CD4-positive, alpha-beta memory T cell (primary cell): ENCODE results near the gene RRM2. TPM values are rescaled to one million over a fixed set of nuclear protein-coding genes. Genes with fewer than 3 reads are reported as not detected.
A peak's percentile ranks its signal among the peaks of the same experiment; 100 is the strongest.

Experiments
- CTCF ChIA-PET: fragments of 350-600 bp; sonication (Branson Sonifier 250); formaldehyde crosslinking; loops from one replicate; lab custom pipeline; 2021; ENCODE audit warnings: inconsistent platforms; ENCODE audit not compliant: partially characterized antibody; lab: Charles Lee
- POLR2A ChIA-PET: fragments of 350-600 bp; sonication (Branson Sonifier 250); formaldehyde crosslinking; loops from one replicate; lab custom pipeline; 2021; ENCODE audit not compliant: partially characterized antibody; lab: Charles Lee
- DNase-seq, 5 donors: peaks; one replicate each; pipeline versions ENCODE4 v3.0.0 to v3.0.0-alpha.2; 2020 to 2022; ENCODE audit warnings: mixed read lengths in 1 of 5
- H3K27ac ChIP-seq: one replicate; pipeline ENCODE4 v1.7.0; 2013; ENCODE audit warnings: low read depth, low read length
- H3K27me3 ChIP-seq: 2 replicates; pipeline ENCODE4 v1.7.0; 2013; ENCODE audit warnings: mild to moderate bottlenecking, low read length, moderate library complexity; ENCODE audit not compliant: insufficient read depth
- H3K36me3 ChIP-seq: 2 replicates; pipeline ENCODE4 v1.7.0; 2013; ENCODE audit warnings: mild to moderate bottlenecking, low read length, moderate library complexity; ENCODE audit not compliant: insufficient read depth
- H3K4me1 ChIP-seq: 2 replicates; pipeline ENCODE4 v1.7.0; 2013; ENCODE audit warnings: mild to moderate bottlenecking, low read length, moderate library complexity; ENCODE audit not compliant: insufficient read depth
- H3K4me3 ChIP-seq, 2 donors: one replicate each; pipeline ENCODE4 v1.7.0; 2013; ENCODE audit warnings: low read length in 2 of 2, mild to moderate bottlenecking in 1 of 2
- H3K9me3 ChIP-seq, 2 donors: one replicate each; pipeline ENCODE4 v1.7.0; 2013; ENCODE audit warnings: low read length in 2 of 2, control low read depth in 1 of 2; ENCODE audit not compliant: control insufficient read depth in 1 of 2
- H3K27ac Mint-ChIP-seq, 7 donors: one replicate each; pipeline ENCODE4 v1.8.0; 2020 to 2021; ENCODE audit warnings: mixed read lengths in 7 of 7, mild to moderate bottlenecking in 6 of 7, inconsistent platforms in 3 of 7, moderate library complexity in 3 of 7
- H3K27me3 Mint-ChIP-seq, 2 donors: one replicate each; pipeline ENCODE4 v1.8.0; 2020 to 2021; ENCODE audit warnings: mixed read lengths in 2 of 2
- H3K36me3 Mint-ChIP-seq, 2 donors: one replicate each; pipeline ENCODE4 v1.8.0; 2020 to 2021; ENCODE audit warnings: mixed read lengths in 2 of 2, inconsistent platforms in 1 of 2, mild to moderate bottlenecking in 1 of 2
- H3K4me1 Mint-ChIP-seq, 4 donors: one replicate each; pipeline ENCODE4 v1.8.0; 2020 to 2021; ENCODE audit warnings: mixed read lengths in 4 of 4, mild to moderate bottlenecking in 1 of 4
- H3K4me3 Mint-ChIP-seq, 8 donors: one replicate each; pipeline ENCODE4 v1.8.0; 2020 to 2021; ENCODE audit warnings: mixed read lengths in 8 of 8, mild to moderate bottlenecking in 7 of 8, moderate library complexity in 6 of 8, inconsistent platforms in 3 of 8
- H3K9me3 Mint-ChIP-seq, 8 donors: one replicate each; pipeline ENCODE4 v1.8.0; 2020 to 2021; ENCODE audit warnings: mixed read lengths in 8 of 8, mild to moderate bottlenecking in 5 of 8, inconsistent platforms in 3 of 8, moderate library complexity in 1 of 8
- intact Hi-C: fragments of 100-400 bp; cut with micrococcal nuclease; formaldehyde crosslinking; loops from one replicate; pipeline ENCODE4 v1.15.1; 2023
- polyA plus RNA-seq, 2 donors: library from polyadenylated mRNA; unstranded; fragments of 300-500 nt; fragmentation: Illumina TruSeq; gene quantifications; one replicate each; pipeline ENCODE4 v1.2.3, GENCODE V29; 2021
- total RNA-seq, 2 experiments: library from RNA; stranded (reverse); gene quantifications; one replicate each; pipeline ENCODE4 v1.2.3, GENCODE V29; 2021

Gene RRM2
- total and polyA plus RNA-seq, 4 experiments from 2014 or later: 0.42 to 0.77 (median 0.48) TPM; not detected in 1

- Mint-ChIP-seq H3K4me1 (peaks cover 4 to 13% (median 9%) of the 10 kb centered on the region in 4 donors), H3K27ac (peak overlapping the region in 1 of 7 donors; percentile 65), H3K4me3 (no peak overlapping the region), H3K9me3 (no peaks in the 10 kb centered on the region), H3K27me3 (no peaks in the 10 kb centered on the region), H3K36me3 (no peaks in the 10 kb centered on the region)
- POLR2A ChIA-PET: no interaction called here
- no peak overlapping the region for H3K27ac ChIP-seq
- no peak for DNase-seq
- no peaks in the 10 kb centered on the region for H3K9me3 ChIP-seq
- peaks cover 7% of the 10 kb centered on the region for H3K4me1 ChIP-seq
- intact Hi-C loops: no loop called here
- no peaks in the 10 kb centered on the region for H3K27me3 ChIP-seq
- H3K36me3 ChIP-seq: no peaks in the 10 kb centered on the region
- CTCF ChIA-PET: interaction anchor here (1.0 to 4.5 kb wide), 2 partner anchors 17 to 33 kb away, joined by 4 to 19 read pairs; no protein-coding TSS in a partner anchor
- no peak overlapping the region for H3K4me3 ChIP-seq
Measured at GRCh38 chr2:10158681-10159080, 36.1 kb downstream of the RRM2 start.

- Histone ChIP-seq H3K4me1 (peaks cover 7% of the 10 kb centered on the region), H3K36me3 (no peaks in the 10 kb centered on the region), H3K27ac (no peak overlapping the region), H3K9me3 (no peaks in the 10 kb centered on the region), H3K27me3 (no peaks in the 10 kb centered on the region), H3K4me3 (no peak overlapping the region)
- H3K4me1 Mint-ChIP-seq: peaks cover 8 to 17% (median 13%) of the 10 kb centered on the region in 4 donors
- H3K9me3 Mint-ChIP-seq: no peaks in the 10 kb centered on the region
- intact Hi-C loops: no loop called here
- ChIA-PET POLR2A (interaction anchor here (0.6 kb wide), 1 partner anchor 11 kb away, joined by 3 read pairs; no protein-coding TSS in a partner anchor), CTCF (interaction anchor here (4.5 kb wide), 1 partner anchor 18 kb away, joined by 19 read pairs; no protein-coding TSS in a partner anchor)
- no peaks in the 10 kb centered on the region for H3K27me3 Mint-ChIP-seq
- H3K36me3 Mint-ChIP-seq: no peaks in the 10 kb centered on the region
- no peak for DNase-seq
- peak overlapping the region in 3 of 7 donors; percentile 24 to 77 (median 61) for H3K27ac Mint-ChIP-seq
- H3K4me3 Mint-ChIP-seq: peak overlapping the region in 1 of 8 donors; percentile 41
Measured at GRCh38 chr2:10159086-10159485, 36.5 kb downstream of the RRM2 start.

GRCh38 chr2:10159581-10160131 lies 37.1 kb downstream of the RRM2 start:
- Histone ChIP-seq H3K36me3 (no peaks in the 10 kb centered on the region), H3K9me3 (no peaks in the 10 kb centered on the region), H3K4me1 (peaks cover 7% of the 10 kb centered on the region), H3K27me3 (no peaks in the 10 kb centered on the region), H3K27ac (no peak overlapping the region), H3K4me3 (no peak overlapping the region)
- H3K27me3 Mint-ChIP-seq: no peaks in the 10 kb centered on the region
- H3K36me3 Mint-ChIP-seq: no peaks in the 10 kb centered on the region
- ChIA-PET CTCF (no interaction called here), POLR2A (interaction anchor here (0.6 kb wide), 1 partner anchor 11 kb away, joined by 3 read pairs; no protein-coding TSS in a partner anchor)
- peak overlapping the region in 1 of 8 donors; percentile 41 for H3K4me3 Mint-ChIP-seq
- no peaks in the 10 kb centered on the region for H3K9me3 Mint-ChIP-seq
- peak overlapping the region in 2 of 7 donors; percentile 24 to 77 for H3K27ac Mint-ChIP-seq
- peaks cover 9 to 17% (median 13%) of the 10 kb centered on the region in 4 donors for H3K4me1 Mint-ChIP-seq
- intact Hi-C loops: no loop called here
- no peak for DNase-seq

GRCh38 chr2:10160203-10160955 lies 37.8 kb downstream of the RRM2 start:
- CTCF ChIA-PET: no interaction called here

GRCh38 chr2:10161206-10161931 lies 38.8 kb downstream of the RRM2 start:
- Histone ChIP-seq H3K4me1 (peaks cover 7% of the 10 kb centered on the region), H3K36me3 (no peaks in the 10 kb centered on the region), H3K27me3 (no peaks in the 10 kb centered on the region), H3K4me3 (no peak overlapping the region), H3K9me3 (no peaks in the 10 kb centered on the region), H3K27ac (no peak overlapping the region)
- no peak for DNase-seq
- ChIA-PET POLR2A (no interaction called here), CTCF (interaction anchor here (5.1 kb wide), 1 partner anchor 247 kb away, joined by 31 read pairs; no protein-coding TSS in a partner anchor)
- H3K36me3 Mint-ChIP-seq: no peaks in the 10 kb centered on the region
- H3K9me3 Mint-ChIP-seq: no peaks in the 10 kb centered on the region
- peaks cover 9 to 17% (median 13%) of the 10 kb centered on the region in 4 donors for H3K4me1 Mint-ChIP-seq
- H3K4me3 Mint-ChIP-seq: no peak overlapping the region
- no peaks in the 10 kb centered on the region for H3K27me3 Mint-ChIP-seq
- peak overlapping the region in 2 of 7 donors; percentile 18 to 72 for H3K27ac Mint-ChIP-seq
- intact Hi-C loops: no loop called here

More at GRCh38 chr2:10160203-10160955, 37.8 kb downstream of the RRM2 start:
- DNase-seq: no peak
- Histone ChIP-seq H3K27me3 (no peaks in the 10 kb centered on the region), H3K36me3 (no peaks in the 10 kb centered on the region), H3K4me3 (no peak overlapping the region), H3K4me1 (peaks cover 7% of the 10 kb centered on the region), H3K9me3 (no peaks in the 10 kb centered on the region), H3K27ac (no peak overlapping the region)
- intact Hi-C loops: no loop called here
- H3K4me3 Mint-ChIP-seq: no peak overlapping the region
- H3K9me3 Mint-ChIP-seq: no peaks in the 10 kb centered on the region
- no peaks in the 10 kb centered on the region for H3K27me3 Mint-ChIP-seq
- peak overlapping the region in 1 of 7 donors; percentile 14 for H3K27ac Mint-ChIP-seq
- no peaks in the 10 kb centered on the region for H3K36me3 Mint-ChIP-seq
- H3K4me1 Mint-ChIP-seq: peaks cover 9 to 17% (median 13%) of the 10 kb centered on the region in 4 donors
- POLR2A ChIA-PET: no interaction called here

- no peak overlapping the region for H3K27ac ChIP-seq
- H3K27ac Mint-ChIP-seq: no peak overlapping the region
- no peaks in the 10 kb centered on the region for H3K36me3 ChIP-seq
- intact Hi-C loops: no loop called here
- no peak overlapping the region for H3K4me3 Mint-ChIP-seq
- no peak overlapping the region for H3K4me3 ChIP-seq
- H3K27me3 Mint-ChIP-seq: no peaks in the 10 kb centered on the region
- CTCF ChIA-PET: interaction anchor here (5.1 kb wide), 1 partner anchor 246 kb away, joined by 31 read pairs; no protein-coding TSS in a partner anchor
- peaks cover 7% of the 10 kb centered on the region for H3K4me1 ChIP-seq
- H3K36me3 Mint-ChIP-seq: no peaks in the 10 kb centered on the region
- H3K9me3 Mint-ChIP-seq: no peaks in the 10 kb centered on the region
- H3K9me3 ChIP-seq: no peaks in the 10 kb centered on the region
- H3K4me1 Mint-ChIP-seq: peaks cover 9 to 17% (median 13%) of the 10 kb centered on the region in 4 donors
- POLR2A ChIA-PET: no interaction called here
- no peak for DNase-seq
- H3K27me3 ChIP-seq: no peaks in the 10 kb centered on the region
Measured at GRCh38 chr2:10161961-10162441, 39.5 kb downstream of the RRM2 start.
